Activated CD4-positive, alpha-beta memory T cell treated with anti-CD3 and anti-CD28 coated beads, Interleukin-2, amount 10 ng/mL, durations not matched to agents 7 days and 5 days (primary cell): ENCODE results near the gene WAS. TPM values are rescaled to one million over a fixed set of nuclear protein-coding genes. Genes with fewer than 3 reads are reported as not detected.
A peak's percentile ranks its signal among the peaks of the same experiment; 100 is the strongest.

ENCODE experiments used
- CTCF ChIA-PET: fragments of 350-600 bp; sonication (Branson Sonifier 250); formaldehyde crosslinking; loops from one replicate; lab custom pipeline; 2021; ENCODE audit warnings: antibody characterized with exemption, inconsistent platforms; lab: Charles Lee
- POLR2A ChIA-PET: fragments of 350-600 bp; sonication (Branson Sonifier 250); formaldehyde crosslinking; loops from one replicate; lab custom pipeline; 2021; ENCODE audit warnings: antibody characterized with exemption; lab: Charles Lee
- DNase-seq: peaks from one replicate; pipeline ENCODE4 v3.0.0-alpha.2; 2020
- H3K27ac Mint-ChIP-seq: one replicate; pipeline ENCODE4 v1.8.0; 2021; ENCODE audit warnings: mild to moderate bottlenecking, mixed read lengths
- H3K27me3 Mint-ChIP-seq: one replicate; pipeline ENCODE4 v1.8.0; 2021; ENCODE audit warnings: mixed read lengths
- H3K36me3 Mint-ChIP-seq: one replicate; pipeline ENCODE4 v1.8.0; 2021; ENCODE audit warnings: low read depth, mixed read lengths
- H3K4me1 Mint-ChIP-seq: one replicate; pipeline ENCODE4 v1.8.0; 2021; ENCODE audit warnings: mixed read lengths
- H3K4me3 Mint-ChIP-seq: one replicate; pipeline ENCODE4 v1.8.0; 2021; ENCODE audit warnings: mild to moderate bottlenecking, mixed read lengths
- H3K9me3 Mint-ChIP-seq: one replicate; pipeline ENCODE4 v1.8.0; 2021; ENCODE audit warnings: mixed read lengths
- total RNA-seq, 2 experiments: library from RNA; stranded (reverse); gene quantifications; one replicate each; pipeline ENCODE4 v1.2.3, GENCODE V29; 2021

WAS gene
- total RNA-seq, 2 experiments from 2014 or later: 156 to 157 TPM

DNA sequence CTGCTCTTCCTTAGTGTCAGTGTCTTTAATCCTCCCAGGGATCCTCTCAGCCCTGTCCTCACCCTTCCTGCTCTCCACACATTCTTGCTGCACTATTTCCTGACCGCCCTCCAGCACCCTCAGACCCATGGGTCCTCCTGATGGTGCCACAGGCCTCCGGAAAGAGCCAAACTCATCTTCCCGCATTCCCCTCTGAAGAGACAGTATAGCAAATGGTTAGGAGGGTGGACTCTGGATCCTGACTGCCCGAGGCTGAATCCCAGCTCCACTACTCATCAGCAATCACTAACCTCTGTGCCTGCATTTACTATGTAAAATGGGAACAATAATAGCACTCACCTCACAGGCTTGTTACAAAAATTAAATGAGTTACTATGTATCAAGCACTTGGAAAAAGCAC, 19.1 kb downstream of the WAS start:
- H3K27me3 Mint-ChIP-seq: no peaks in the 10 kb centered on the region
- H3K4me1 Mint-ChIP-seq: peaks cover 47% of the 10 kb centered on the region
- H3K9me3 Mint-ChIP-seq: no peaks in the 10 kb centered on the region
- peaks cover 59% of the 10 kb centered on the region for H3K36me3 Mint-ChIP-seq
- ChIA-PET CTCF (no interaction called here), POLR2A (no interaction called here)
- H3K27ac Mint-ChIP-seq: peak overlapping the region; percentile 40
- H3K4me3 Mint-ChIP-seq: no peak overlapping the region
- no peak for DNase-seq

GRCh38 chrX:48703228-48703627, 19.6 kb downstream of the WAS start:
- H3K9me3 Mint-ChIP-seq: no peaks in the 10 kb centered on the region
- no peak for DNase-seq
- peaks cover 42% of the 10 kb centered on the region for H3K4me1 Mint-ChIP-seq
- H3K27ac Mint-ChIP-seq: no peak overlapping the region
- H3K27me3 Mint-ChIP-seq: no peaks in the 10 kb centered on the region
- no peak overlapping the region for H3K4me3 Mint-ChIP-seq
- ChIA-PET POLR2A (no interaction called here), CTCF (no interaction called here)
- H3K36me3 Mint-ChIP-seq: peaks cover 61% of the 10 kb centered on the region

DNA sequence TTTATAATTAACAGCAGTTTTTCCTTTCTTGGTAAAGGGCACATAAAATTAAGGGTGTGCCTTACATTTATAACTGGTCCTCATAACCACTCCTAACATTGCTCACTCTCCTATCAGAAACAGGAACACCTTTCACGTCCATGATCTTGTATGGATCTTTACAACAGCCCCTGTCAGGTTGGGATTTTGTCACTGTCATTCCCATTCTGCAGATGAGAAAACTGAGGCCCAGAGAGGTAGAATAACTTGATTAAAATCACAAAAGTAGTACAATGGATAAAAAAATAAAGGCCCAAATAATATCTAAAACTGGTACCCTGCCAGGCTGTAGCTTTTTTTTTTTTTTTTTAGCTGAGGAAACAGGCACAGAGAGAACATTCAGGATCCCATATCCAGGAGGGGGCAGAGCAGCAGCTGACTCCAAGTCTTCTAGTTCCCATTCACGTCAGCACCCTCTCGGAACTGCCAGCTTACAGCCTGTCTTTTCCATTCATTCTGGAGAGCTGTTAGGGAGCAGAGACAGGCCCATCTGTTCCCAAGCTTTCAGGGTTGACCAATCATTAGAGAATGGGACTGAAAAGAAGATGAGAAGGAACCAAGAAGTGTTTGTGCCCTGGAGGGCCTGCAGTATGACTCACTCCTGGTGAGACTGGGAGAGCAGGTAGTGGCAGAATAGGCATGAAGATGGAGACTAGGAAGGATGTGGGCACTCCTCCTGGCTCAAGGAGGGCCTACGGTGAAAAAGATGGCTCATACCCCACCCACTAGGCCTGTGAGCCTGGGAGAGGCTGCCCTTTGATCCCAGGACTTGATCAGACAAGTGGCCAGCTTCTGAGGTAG, 20.3 kb downstream of the WAS start:
- ChIA-PET POLR2A (no interaction called here), CTCF (interaction anchor here (1.2 kb wide), 1 partner anchor 55 kb away, joined by 3 read pairs; no protein-coding TSS in a partner anchor)
- DNase-seq: no peak
- no peaks in the 10 kb centered on the region for H3K9me3 Mint-ChIP-seq
- peaks cover 65% of the 10 kb centered on the region for H3K36me3 Mint-ChIP-seq
- no peaks in the 10 kb centered on the region for H3K27me3 Mint-ChIP-seq
- peaks cover 37% of the 10 kb centered on the region for H3K4me1 Mint-ChIP-seq
- no peak overlapping the region for H3K27ac Mint-ChIP-seq
- no peak overlapping the region for H3K4me3 Mint-ChIP-seq

DNA sequence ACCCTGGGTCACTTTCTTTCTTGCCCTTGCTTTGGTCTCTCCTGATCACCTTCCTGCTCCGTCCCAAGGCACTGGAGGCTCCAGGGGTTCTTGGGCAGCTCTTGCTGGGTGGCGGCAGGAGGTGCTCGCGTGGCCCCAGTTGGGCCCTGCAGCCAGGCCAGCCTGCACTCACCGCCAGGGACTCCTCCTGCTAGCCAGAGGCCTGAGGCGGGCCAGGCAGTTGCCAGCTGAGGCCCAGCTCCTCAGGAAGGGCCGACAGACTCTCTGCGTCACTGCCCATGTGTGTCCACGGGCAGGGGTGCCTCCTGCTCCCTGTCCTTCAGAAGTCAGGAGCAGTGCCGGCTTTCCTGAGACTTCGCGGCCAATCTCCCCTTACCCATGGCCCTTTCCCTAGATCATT, 22.3 kb downstream of the WAS start:
- ChIA-PET CTCF (no interaction called here), POLR2A (interaction anchor here (1.0 to 1.2 kb wide), 2 partner anchors 9 to 31 kb away, joined by 3 to 5 read pairs; partner anchors contain the start of gene SUV39H1)
- no peaks in the 10 kb centered on the region for H3K27me3 Mint-ChIP-seq
- H3K36me3 Mint-ChIP-seq: peaks cover 66% of the 10 kb centered on the region
- no peak overlapping the region for H3K4me3 Mint-ChIP-seq
- H3K4me1 Mint-ChIP-seq: peaks cover 31% of the 10 kb centered on the region
- peaks cover 3% of the 10 kb centered on the region for H3K9me3 Mint-ChIP-seq
- H3K27ac Mint-ChIP-seq: no peak overlapping the region
- DNase-seq: no peak

GRCh38 chrX:48709522-48710112, 26.0 kb downstream of the WAS start:
- H3K27ac Mint-ChIP-seq: no peak overlapping the region
- H3K36me3 Mint-ChIP-seq: peaks cover 73% of the 10 kb centered on the region
- H3K4me3 Mint-ChIP-seq: no peak overlapping the region
- H3K4me1 Mint-ChIP-seq: peaks cover 45% of the 10 kb centered on the region
- POLR2A ChIA-PET: interaction anchor here (1.1 to 2.7 kb wide), 3 partner anchors 13 to 28 kb away, joined by 3 to 19 read pairs (median 3); partner anchors contain the start of gene SUV39H1
- H3K9me3 Mint-ChIP-seq: peaks cover 18% of the 10 kb centered on the region
- CTCF ChIA-PET: no interaction called here
- DNase-seq: no peak
- no peaks in the 10 kb centered on the region for H3K27me3 Mint-ChIP-seq

GRCh38 chrX:48711162-48711928, 27.7 kb downstream of the WAS start:
- Mint-ChIP-seq H3K27ac (peak overlapping the region; percentile 98), H3K27me3 (no peaks in the 10 kb centered on the region), H3K4me3 (peak overlapping the region; percentile 74), H3K36me3 (peaks cover 76% of the 10 kb centered on the region), H3K4me1 (peaks cover 61% of the 10 kb centered on the region), H3K9me3 (peaks cover 29% of the 10 kb centered on the region)
- ChIA-PET CTCF (interaction anchor here (0.6 kb wide), 1 partner anchor 228 kb away, joined by 4 read pairs; no protein-coding TSS in a partner anchor), POLR2A (interaction anchor here (0.8 to 2.7 kb wide), 8 partner anchors 10 to 90 kb away, joined by 3 to 19 read pairs (median 4); partner anchors contain the start of genes HDAC6, SUV39H1 and WAS)
- no peak for DNase-seq

DNA sequence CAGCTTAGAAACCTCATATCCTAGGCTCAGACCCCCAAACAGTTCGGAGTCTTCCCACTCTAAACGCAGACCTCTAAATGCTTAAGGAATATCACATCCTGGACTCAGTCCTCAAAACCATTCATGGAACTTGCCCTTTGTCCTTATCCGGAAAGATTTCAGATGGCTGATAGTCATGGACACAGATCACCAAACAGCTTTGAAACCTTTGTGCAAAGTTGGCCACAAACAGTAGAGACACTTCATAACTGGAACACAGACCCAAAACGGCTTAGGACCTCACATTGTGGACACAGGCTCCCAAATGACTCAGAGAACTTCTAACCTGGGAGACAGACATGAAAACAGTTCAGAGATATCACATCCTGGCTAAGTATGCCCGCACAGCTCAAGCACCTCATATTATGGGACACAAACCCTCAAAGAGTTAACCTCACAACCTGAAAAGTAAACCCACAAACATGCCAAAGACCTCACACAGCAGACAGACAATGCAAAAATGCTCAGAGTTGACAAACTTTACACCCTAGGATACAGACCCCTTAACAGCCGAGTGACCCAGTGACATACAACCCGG, 28.4 kb downstream of the WAS start:
- DNase-seq: no peak
- Mint-ChIP-seq H3K27me3 (no peaks in the 10 kb centered on the region), H3K27ac (peak overlapping the region; percentile 98), H3K9me3 (peaks cover 34% of the 10 kb centered on the region), H3K4me3 (peak overlapping the region; percentile 74), H3K36me3 (peaks cover 77% of the 10 kb centered on the region), H3K4me1 (peaks cover 65% of the 10 kb centered on the region)
- ChIA-PET CTCF (no interaction called here), POLR2A (interaction anchor here (0.8 to 2.7 kb wide), 7 partner anchors 14 to 89 kb away, joined by 3 to 19 read pairs (median 4); partner anchors contain the start of genes HDAC6, SUV39H1 and WAS)

DNA sequence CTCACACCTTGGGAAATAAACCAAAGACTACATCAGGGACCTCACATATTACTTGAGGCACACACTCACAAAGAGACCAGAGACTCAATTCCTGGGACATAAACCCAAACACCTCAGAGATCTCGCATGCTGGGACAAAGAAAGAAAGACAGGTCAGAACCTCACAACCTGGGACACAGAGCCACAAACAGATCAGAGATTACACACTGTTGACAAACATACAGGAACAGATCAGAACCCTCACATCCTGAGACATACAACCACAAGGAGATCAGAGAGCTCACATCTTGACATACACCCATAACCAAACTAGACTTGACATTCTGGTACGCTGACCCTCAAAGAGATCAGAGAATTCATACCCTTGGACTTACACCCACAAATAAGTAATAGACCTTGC, 30.2 kb downstream of the WAS start:
- Mint-ChIP-seq H3K9me3 (peaks cover 39% of the 10 kb centered on the region), H3K27me3 (no peaks in the 10 kb centered on the region), H3K27ac (peak overlapping the region; percentile 98), H3K36me3 (peaks cover 75% of the 10 kb centered on the region), H3K4me1 (peaks cover 71% of the 10 kb centered on the region), H3K4me3 (peak overlapping the region; percentile 74)
- DNase-seq: no peak
- CTCF ChIA-PET: interaction anchor here (1.2 to 1.4 kb wide), 2 partner anchors 15 to 205 kb away, joined by 3 to 4 read pairs; no protein-coding TSS in a partner anchor
- POLR2A ChIA-PET: interaction anchor here (1.0 to 4.5 kb wide), 10 partner anchors 15 to 559 kb away, joined by 3 to 47 read pairs (median 7); partner anchors contain the start of genes HDAC6 and SUV39H1

GRCh38 chrX:48714573-48714972, 31.0 kb downstream of the WAS start:
- H3K9me3 Mint-ChIP-seq: peaks cover 43% of the 10 kb centered on the region
- H3K4me1 Mint-ChIP-seq: peaks cover 74% of the 10 kb centered on the region
- peak overlapping the region; percentile 98 for H3K27ac Mint-ChIP-seq
- DNase-seq: no peak
- H3K27me3 Mint-ChIP-seq: no peaks in the 10 kb centered on the region
- POLR2A ChIA-PET: interaction anchor here (1.0 to 4.5 kb wide), 7 partner anchors 14 to 558 kb away, joined by 4 to 47 read pairs (median 12); partner anchors contain the start of genes HDAC6 and SUV39H1
- peaks cover 73% of the 10 kb centered on the region for H3K36me3 Mint-ChIP-seq
- H3K4me3 Mint-ChIP-seq: peak overlapping the region; percentile 74
- CTCF ChIA-PET: interaction anchor here (1.2 kb wide), 1 partner anchor 205 kb away, joined by 4 read pairs; no protein-coding TSS in a partner anchor

DNA sequence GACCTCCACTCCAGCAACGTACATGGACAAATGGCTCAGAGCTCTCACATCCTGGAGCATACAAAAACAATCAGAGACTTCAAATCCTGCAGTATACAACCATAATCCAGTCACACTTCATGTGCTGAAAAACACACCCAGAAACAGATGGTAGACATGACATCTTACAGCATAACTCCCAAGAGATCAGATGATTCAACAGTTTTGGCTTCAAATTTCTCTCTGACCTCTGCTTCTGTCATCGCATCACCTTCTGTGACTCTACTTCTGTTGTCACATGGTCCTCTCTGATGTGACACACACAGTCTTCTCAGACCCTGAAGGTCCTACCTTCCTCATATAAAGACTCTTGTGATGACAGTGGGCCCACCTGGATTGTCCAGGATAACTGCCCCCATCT, 31.5 kb downstream of the WAS start:
- Mint-ChIP-seq H3K36me3 (peaks cover 71% of the 10 kb centered on the region), H3K4me3 (peak overlapping the region; percentile 74), H3K27ac (peak overlapping the region; percentile 98), H3K27me3 (no peaks in the 10 kb centered on the region), H3K4me1 (peaks cover 74% of the 10 kb centered on the region), H3K9me3 (peaks cover 43% of the 10 kb centered on the region)
- no peak for DNase-seq
- POLR2A ChIA-PET: interaction anchor here (2.7 to 4.5 kb wide), 2 partner anchors 18 to 22 kb away, joined by 23 to 47 read pairs; partner anchors contain the start of gene SUV39H1
- CTCF ChIA-PET: no interaction called here

DNA sequence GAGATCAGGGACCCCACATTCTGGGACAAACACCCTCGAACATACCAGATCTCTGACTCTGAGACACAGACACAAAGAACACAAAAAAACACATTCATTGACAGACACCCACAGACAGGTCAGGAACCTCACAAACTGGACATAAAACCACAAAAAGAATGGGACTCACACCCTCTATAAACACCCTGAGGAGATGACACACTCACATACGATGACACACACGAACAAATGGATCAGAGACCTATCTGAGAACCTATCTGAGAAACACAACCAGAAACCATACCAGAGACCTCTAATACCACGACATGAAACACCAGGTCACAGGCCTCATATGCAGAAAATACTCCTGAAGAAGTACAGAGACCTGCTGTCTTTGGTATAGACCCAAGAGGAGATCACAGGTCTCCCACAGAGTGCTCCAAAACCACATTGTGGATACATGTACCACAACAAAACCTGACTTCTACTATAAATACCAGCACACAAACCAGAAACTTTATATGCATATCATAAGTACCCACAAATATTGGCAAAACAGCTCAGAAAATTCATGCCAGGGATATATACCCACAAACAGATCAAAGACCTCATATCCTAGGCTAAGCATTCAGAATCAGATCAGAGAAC, 32.4 kb downstream of the WAS start:
- Mint-ChIP-seq H3K27ac (peak overlapping the region; percentile 98), H3K27me3 (no peaks in the 10 kb centered on the region), H3K9me3 (peaks cover 38% of the 10 kb centered on the region), H3K4me3 (no peak overlapping the region), H3K36me3 (peaks cover 62% of the 10 kb centered on the region), H3K4me1 (peaks cover 67% of the 10 kb centered on the region)
- ChIA-PET CTCF (no interaction called here), POLR2A (interaction anchor here (1.9 to 4.5 kb wide), 2 partner anchors 11 to 21 kb away, joined by 5 to 47 read pairs; no protein-coding TSS in a partner anchor)
- no peak for DNase-seq
